HCEC 1CT (cell line): ENCODE results near the gene RBFOX2.
"Not testable (repeated sequence)": the region's sequence is repeated elsewhere in the genome, so short reads cannot be mapped to it uniquely, and the experiment has no call there.

Experiments
- DNase-seq: peaks from one replicate; pipeline ENCODE4 v3.0.0-alpha.2; 2017

Gene RBFOX2

GRCh38 chr22:35752863-35753189, 275.8 kb downstream of the RBFOX2 start:
- no peak for DNase-seq

DNA sequence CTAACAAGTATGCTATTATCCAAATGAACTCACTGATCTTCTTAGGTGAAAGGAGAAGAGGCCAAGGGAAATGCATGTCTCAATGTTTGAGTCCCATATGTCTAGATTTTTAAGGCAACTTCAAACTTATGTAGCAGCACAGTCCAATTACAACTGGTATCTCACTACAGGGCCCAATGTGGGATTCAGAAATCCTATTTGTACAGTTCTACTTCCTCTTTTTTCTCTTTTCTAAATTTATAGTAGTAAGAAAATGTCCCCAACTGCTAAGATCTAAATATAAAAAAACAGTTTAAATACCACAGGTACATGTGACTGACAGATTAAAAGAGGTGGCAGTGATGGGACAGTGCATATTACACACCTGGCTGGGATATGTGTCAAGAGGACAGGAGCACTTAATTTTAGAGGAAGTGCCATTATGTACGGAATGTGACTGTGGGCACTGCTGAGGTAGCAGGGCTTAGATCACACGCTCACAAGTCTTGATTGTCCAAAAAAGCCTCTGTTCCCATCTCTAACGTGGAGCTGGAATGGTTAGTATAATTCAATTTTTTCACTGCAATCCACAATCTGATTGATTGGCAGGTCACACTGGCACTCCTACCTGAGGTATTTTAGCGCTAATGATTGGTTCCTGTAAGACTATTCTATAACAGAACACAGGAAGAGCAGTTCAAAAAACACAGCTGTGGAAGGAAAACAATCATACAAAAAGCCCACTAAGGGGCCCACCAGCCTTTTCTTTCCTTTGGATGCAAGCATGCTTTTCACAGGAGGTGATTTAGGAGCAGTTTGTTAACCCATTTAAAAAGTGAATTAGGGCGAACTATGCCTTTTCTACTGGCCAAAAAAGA, 276.4 kb downstream of the RBFOX2 start:
- DNase-seq, result no peak

DNA sequence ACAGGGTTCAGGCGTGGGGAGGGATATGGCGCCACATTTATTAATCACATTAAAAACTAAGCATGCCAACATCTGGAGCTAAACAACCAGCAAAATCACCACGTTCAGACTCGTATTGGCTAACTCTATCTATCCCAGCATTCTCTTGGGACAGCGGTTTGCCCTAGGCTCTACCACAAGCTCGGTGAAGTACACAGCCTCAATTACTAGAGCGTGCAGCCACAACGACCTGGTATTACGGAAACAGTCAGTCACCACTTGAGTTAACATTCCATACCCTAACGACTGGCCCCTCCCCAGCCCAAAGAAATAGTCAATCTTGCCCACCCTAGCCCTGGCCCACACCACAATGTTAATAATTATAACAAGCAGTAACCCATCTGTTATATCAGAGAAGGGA, 278.8 kb downstream of the RBFOX2 start:
- DNase-seq, result no peak

DNA sequence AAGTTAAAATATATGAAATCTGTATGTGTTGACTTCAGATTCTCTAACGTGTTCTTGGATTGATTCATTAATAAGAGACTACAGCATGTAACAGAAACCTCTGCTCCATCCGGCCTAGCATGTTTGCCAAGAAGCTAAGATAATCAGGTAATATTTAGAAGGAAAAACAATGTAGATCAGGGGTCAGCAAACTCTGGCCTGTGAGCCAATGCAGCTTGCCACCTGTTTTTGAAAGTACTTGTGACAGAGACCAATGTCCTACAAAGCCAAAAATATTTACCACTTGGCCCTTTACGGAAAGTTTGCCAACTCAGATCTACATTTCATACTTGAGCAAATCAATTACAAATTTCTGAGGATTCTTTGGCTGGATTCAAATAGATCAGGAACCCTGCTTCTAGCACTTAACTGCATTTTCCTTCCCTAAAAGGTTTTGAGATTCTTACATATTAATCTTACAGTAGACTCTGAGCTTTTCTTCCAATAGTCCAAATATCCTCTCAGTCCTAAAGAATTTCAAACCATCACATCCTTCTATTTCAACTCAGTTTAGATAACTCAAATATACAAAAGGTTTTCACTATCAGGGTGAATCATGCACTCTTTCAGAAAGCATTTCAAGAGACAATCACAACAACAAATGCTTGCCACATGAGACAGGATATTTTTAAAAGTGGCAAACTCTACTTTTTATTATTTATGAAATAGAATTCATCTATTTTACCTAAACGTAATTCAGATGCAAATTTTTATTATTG, 281.5 kb downstream of the RBFOX2 start:
- peak; percentile 4 for DNase-seq

DNA sequence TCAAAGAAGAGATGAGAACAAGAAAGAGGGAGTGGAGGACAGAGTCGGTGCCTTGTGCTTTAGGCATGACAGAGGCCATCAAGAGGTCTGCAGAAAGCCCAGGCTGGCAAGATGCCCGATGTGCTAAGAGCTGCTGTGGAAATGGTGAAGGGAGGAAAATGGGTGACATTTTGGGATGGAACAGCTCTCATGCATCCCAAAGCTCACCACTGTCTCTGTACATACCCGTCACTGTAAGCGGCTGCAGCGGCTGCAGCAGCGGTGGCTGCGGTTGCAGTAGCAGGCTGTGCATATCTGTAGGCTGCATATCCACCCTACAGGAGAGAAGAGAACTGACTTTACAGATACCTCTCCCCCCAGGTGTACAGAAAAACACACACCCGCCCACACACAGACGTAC, 282.4 kb downstream of the RBFOX2 start:
- no peak for DNase-seq

DNA sequence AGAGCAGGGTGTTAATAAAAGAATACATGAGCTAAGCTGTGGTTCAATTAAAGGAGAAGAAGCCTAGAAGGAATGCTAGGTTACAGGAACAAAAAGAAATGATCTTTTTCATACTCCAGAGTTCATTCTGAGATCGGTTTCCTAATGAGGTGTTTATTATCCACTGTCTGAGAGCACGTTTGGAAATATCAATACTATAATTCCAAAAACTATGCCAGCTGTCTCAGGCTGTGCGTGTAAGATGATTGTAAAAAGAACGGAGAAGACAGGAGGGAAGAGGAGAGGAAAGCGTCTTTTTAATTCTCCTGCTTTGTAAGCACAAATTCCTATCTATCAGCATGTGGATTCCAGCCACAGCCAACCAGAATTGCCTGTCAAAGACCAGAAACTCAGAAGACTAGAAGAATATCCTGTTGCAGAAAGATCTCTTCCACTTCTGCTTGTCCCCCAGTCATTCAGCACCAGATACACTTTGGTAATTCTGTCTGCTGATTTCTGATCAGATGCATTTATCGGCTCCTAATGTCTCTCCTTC, 285.2 kb downstream of the RBFOX2 start:
- no peak for DNase-seq

- DNase-seq, result peak; percentile 89
Measured at GRCh38 chr22:35742342-35743100, 286.1 kb downstream of the RBFOX2 start.

- no peak for DNase-seq
Measured at GRCh38 chr22:35740616-35741015, 288.0 kb downstream of the RBFOX2 start.

- DNase-seq, result no peak
Measured at GRCh38 chr22:35739931-35740380, 288.7 kb downstream of the RBFOX2 start.

DNA sequence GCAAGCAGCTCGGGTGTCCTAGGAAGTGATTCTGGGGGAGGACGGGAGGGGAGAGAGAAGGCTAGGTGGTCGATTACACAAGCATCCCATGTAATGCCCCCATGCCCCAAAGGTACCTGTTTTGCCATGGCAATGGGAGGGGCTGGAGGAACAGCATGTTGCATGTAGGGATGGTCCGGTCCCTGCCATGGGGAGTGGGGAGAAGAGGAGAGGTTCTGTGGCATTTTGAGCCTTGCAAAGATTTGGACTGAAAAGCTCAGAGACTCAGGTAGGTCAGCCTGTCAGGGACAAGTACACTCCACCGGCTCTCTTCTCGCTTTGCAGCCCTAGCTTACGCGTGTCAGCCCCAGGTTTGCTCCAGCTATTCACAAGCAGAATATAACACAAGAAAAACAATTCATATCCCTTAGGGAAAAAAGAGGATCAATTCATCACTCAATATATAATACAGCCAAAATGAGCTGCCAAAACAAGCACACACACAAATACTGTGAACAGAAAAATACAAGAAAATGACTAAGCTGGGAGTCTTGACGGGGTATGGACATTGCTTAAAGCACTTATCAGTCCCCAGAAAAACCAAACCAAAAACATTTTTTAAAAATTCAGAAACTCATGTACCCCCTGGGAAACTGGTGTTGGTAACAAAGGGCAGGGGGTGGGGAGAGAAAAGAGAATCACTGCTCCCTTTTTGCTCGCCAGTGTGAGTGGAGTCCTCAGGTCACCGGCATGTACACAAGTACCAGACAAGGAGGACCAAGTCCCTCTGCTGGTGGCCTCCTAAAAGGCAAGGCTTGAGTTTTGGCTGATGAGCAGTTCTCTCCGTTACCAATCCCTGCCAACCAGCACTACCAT, 289.3 kb downstream of the RBFOX2 start:
- DNase-seq, result no peak

DNA sequence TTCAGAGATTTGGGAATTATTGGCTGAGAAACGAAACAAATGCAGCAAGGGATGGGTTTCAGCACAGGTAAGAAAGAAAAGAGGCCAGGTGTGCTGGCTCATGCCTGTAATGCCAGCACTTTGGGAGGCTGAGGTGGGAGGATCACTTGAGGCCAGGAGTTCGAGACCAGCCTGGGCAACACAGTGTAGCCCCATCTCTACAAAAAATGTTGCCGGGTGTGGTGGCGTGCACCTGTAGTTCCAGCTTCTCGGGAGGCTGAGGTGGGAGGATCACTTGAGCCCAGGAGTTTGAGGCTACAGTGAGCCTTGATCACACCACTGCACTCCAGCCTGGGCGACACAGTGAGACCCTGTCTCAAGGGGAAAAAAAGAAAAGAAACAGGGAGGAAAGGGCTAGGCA, 290.7 kb downstream of the RBFOX2 start:
- DNase-seq, result not testable (repeated sequence)

DNA sequence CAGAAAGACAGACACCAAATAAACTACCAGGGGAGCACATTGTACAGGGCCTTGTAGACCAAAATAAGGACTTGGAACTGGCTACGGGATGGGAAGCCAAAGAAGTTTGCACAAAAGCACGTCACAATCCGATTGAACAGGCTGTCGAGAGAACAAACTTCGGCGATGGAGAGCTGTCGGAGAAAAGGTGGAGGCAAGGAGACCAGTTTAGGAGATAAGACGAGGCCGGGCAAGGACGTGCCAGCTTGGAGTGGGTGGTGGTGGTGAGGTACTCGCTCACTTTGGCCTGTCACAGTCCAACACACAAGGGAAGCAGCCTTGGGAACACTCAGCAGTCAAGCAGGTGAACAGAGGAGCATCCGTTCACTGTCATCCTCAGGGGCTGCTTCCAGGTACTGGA, 291.9 kb downstream of the RBFOX2 start:
- DNase-seq, result no peak

GRCh38 chr22:35736166-35736565, 292.5 kb downstream of the RBFOX2 start:
- DNase-seq, result no peak

DNA sequence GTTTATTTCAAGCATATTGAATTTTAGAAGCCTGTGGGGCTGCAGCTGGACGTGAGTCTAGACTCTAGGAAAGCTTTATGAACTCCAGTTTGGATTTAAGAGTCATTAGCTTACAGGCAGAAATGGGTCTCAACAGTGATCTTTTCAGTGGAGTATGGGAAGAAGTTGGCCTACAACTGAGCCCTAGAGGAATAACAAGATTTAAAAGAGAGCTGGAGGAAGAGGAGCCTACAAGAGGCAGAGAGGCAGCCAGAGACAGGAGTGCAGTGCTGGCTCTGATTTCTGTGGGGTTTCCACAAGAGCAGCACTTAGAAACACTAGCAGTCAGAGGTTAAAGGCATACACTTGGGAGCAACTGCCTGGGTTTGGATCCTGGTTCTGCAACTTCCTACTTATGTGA, 293.1 kb downstream of the RBFOX2 start:
- DNase-seq, result no peak

- no peak for DNase-seq
Measured at GRCh38 chr22:35734517-35734827, 294.2 kb downstream of the RBFOX2 start.

GRCh38 chr22:35733791-35734516, 294.7 kb downstream of the RBFOX2 start:
- no peak for DNase-seq

DNA sequence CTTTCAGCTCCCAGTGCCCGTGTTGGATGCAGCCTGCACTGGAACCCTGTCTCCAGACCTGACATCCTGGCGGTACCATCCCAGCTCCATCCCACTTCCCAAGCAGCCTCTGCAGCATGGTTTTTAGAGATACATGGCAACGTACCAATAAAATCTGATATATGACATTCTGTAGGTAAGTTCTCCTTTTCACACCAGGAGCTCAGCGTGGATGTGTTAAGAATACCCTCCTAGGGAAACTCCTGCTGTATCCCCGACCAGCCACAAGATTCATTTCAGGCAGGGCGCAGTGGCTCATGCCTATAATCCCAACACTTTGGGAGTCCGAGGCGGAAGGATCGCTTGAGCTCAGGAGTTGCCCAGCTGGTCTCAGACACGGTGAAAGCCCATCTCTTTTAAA, 295.6 kb downstream of the RBFOX2 start:
- no peak for DNase-seq

GRCh38 chr22:35732116-35732515, 296.5 kb downstream of the RBFOX2 start:
- DNase-seq, result no peak

- no peak for DNase-seq
Measured at GRCh38 chr22:35731321-35731720, 297.3 kb downstream of the RBFOX2 start.

GRCh38 chr22:35729309-35729698, 299.3 kb downstream of the RBFOX2 start:
- DNase-seq, result no peak

DNA sequence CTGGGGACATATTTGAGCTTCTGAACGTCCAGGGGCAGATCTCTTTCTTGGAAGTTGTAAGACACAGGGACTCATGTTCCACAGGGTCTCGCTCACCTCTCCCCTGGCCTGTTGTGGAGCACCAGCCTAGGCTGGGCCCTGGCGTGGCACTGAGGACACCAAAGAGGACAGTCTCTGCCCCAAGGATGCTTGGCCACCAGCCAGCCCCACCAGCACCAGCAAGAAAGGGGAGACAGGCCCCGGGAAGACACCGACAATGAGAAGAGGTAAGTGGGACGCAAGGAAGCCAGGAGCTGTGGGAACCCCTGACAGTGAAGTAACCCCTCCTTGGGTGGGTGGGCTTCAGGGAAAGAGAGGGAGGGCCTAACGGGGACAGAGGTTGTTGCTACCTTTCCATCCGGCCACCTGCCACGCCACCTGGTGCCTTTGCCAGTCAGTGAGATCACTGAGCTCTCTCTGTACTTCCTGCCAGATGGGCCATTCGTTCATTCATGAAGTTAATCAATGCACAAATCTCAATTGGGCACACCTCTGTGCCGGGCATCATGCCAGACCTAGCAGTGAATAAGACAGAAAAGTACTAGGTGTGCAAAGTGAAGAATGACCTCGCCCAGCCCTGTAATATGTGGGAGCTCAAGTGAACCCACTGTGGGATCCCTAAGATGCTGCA, 299.9 kb downstream of the RBFOX2 start:
- DNase-seq, result no peak
